Activated CD8-positive, alpha-beta T cell treated with anti-CD3 and anti-CD28 coated beads, Interleukin-2, amount 10 ng/mL, durations not matched to agents 7 days and 5 days (primary cell): ENCODE measurements around the gene SLC22A24. TPM values are rescaled to one million over a fixed set of nuclear protein-coding genes. Genes with fewer than 3 reads are reported as not detected.
"Not testable (repeated sequence)": the region's sequence is repeated elsewhere in the genome, so short reads cannot be mapped to it uniquely, and the experiment has no call there.

Experiments
- ATAC-seq: fragments of 150-1000 bp; cut with Tn5 transposase; one replicate; pipeline ENCODE4 v1.10.0; 2021; ENCODE audit warnings: moderate library complexity
- CTCF ChIA-PET: fragments of 350-600 bp; sonication (Branson Sonifier 250); formaldehyde crosslinking; loops from one replicate; lab custom pipeline; 2021; ENCODE audit warnings: antibody characterized with exemption; lab: Charles Lee
- POLR2A ChIA-PET: fragments of 350-600 bp; sonication (Branson Sonifier 250); formaldehyde crosslinking; loops from one replicate; lab custom pipeline; 2021; ENCODE audit warnings: antibody characterized with exemption; lab: Charles Lee
- DNase-seq: peaks from one replicate; pipeline ENCODE4 v3.0.0-alpha.2; 2020
- H3K27ac Mint-ChIP-seq: one replicate; pipeline ENCODE4 v1.8.0; 2021; ENCODE audit warnings: mild to moderate bottlenecking, mixed read lengths
- H3K27me3 Mint-ChIP-seq: one replicate; pipeline ENCODE4 v1.8.0; 2021; ENCODE audit warnings: low read depth, mixed read lengths
- H3K36me3 Mint-ChIP-seq: one replicate; pipeline ENCODE4 v1.8.0; 2021; ENCODE audit warnings: low read depth, mixed read lengths
- H3K4me1 Mint-ChIP-seq: one replicate; pipeline ENCODE4 v1.8.0; 2021; ENCODE audit warnings: low read depth, mixed read lengths
- H3K4me3 Mint-ChIP-seq: one replicate; pipeline ENCODE4 v1.8.0; 2021; ENCODE audit warnings: mild to moderate bottlenecking, mixed read lengths
- H3K9me3 Mint-ChIP-seq: one replicate; pipeline ENCODE4 v1.8.0; 2022; ENCODE audit warnings: mixed read lengths; ENCODE audit not compliant: insufficient read depth
- total RNA-seq, 2 experiments: library from RNA; stranded (reverse); gene quantifications; one replicate each; pipeline ENCODE4 v1.2.3, GENCODE V29; 2021

The SLC22A24 gene
- total RNA-seq = not detected

- ChIA-PET CTCF (no interaction called here), POLR2A (no interaction called here)
- DNase-seq (no peak), ATAC-seq (no peak)
- peaks cover 13% of the 10 kb centered on the region for H3K27me3 Mint-ChIP-seq
- H3K27ac Mint-ChIP-seq = no peak within 1 kb of the TSS
- H3K4me3 Mint-ChIP-seq = no peak within 1 kb of the TSS
- no peaks in the 10 kb centered on the region for H3K4me1 Mint-ChIP-seq
- no peaks in the 10 kb centered on the region for H3K36me3 Mint-ChIP-seq
- H3K9me3 Mint-ChIP-seq = no peaks in the 10 kb centered on the region
These were observed at the start of gene SLC22A24 for GRCh38 chr11:63144121-63144520. TSS of gene SLC22A24 (minus strand) at chr11:63144221. CDS start at chr11:63143779, 442 bp downstream.

GRCh38 chr11:63180536-63180935 is 36.5 kb upstream of the SLC22A24 start:
- POLR2A ChIA-PET = no interaction called here
- H3K4me1 Mint-ChIP-seq = no peaks in the 10 kb centered on the region
- peaks cover 16% of the 10 kb centered on the region for H3K27me3 Mint-ChIP-seq
- ATAC-seq (no peak), DNase-seq (no peak)
- no peak overlapping the region for H3K27ac Mint-ChIP-seq
- H3K36me3 Mint-ChIP-seq = no peaks in the 10 kb centered on the region
- H3K4me3 Mint-ChIP-seq = no peak overlapping the region
- CTCF ChIA-PET = no interaction called here
- peaks cover 4% of the 10 kb centered on the region for H3K9me3 Mint-ChIP-seq

DNA sequence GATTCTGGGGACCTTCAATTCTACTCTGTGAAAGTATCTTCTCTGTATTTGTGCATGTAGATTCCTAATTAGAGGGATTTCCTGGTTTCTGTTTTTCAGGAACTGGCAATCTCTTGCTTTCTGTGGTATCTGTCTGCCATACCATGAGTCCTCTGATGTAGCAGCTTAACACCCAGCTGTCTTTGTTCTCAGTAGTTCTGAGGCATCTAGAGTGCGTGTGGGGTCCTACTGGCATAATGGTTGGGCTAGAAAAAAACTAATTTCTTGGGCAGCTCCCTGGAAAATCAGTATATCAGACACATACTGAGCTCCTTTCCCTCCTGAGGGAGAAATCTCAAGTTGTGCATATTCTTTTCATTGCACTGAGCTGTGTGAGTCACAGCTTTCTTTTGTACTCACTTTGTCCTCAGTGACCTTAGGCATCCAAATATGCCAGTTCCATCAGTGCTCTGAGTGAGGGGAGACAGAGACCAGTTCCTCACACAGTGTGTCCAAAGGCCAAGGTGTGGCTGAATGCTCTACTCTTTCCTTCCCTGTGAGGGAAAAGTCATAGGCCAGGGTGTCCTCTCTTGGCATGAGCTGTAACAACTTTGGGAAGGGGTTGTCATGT is 35.5 kb upstream of the SLC22A24 start:
- Mint-ChIP-seq H3K4me3 (no peak overlapping the region), H3K4me1 (no peaks in the 10 kb centered on the region), H3K9me3 (peaks cover 4% of the 10 kb centered on the region), H3K27ac (no peak overlapping the region), H3K27me3 (peaks cover 16% of the 10 kb centered on the region), H3K36me3 (no peaks in the 10 kb centered on the region)
- DNase-seq (no peak), ATAC-seq (no peak)
- ChIA-PET CTCF (no interaction called here), POLR2A (no interaction called here)

GRCh38 chr11:63177872-63178271 is 33.9 kb upstream of the SLC22A24 start:
- ChIA-PET POLR2A (no interaction called here), CTCF (no interaction called here)
- ATAC-seq (no peak), DNase-seq (no peak)
- H3K27ac Mint-ChIP-seq = no peak overlapping the region
- no peak overlapping the region for H3K4me3 Mint-ChIP-seq
- no peaks in the 10 kb centered on the region for H3K4me1 Mint-ChIP-seq
- peaks cover 4% of the 10 kb centered on the region for H3K9me3 Mint-ChIP-seq
- no peaks in the 10 kb centered on the region for H3K36me3 Mint-ChIP-seq
- peaks cover 16% of the 10 kb centered on the region for H3K27me3 Mint-ChIP-seq

DNA sequence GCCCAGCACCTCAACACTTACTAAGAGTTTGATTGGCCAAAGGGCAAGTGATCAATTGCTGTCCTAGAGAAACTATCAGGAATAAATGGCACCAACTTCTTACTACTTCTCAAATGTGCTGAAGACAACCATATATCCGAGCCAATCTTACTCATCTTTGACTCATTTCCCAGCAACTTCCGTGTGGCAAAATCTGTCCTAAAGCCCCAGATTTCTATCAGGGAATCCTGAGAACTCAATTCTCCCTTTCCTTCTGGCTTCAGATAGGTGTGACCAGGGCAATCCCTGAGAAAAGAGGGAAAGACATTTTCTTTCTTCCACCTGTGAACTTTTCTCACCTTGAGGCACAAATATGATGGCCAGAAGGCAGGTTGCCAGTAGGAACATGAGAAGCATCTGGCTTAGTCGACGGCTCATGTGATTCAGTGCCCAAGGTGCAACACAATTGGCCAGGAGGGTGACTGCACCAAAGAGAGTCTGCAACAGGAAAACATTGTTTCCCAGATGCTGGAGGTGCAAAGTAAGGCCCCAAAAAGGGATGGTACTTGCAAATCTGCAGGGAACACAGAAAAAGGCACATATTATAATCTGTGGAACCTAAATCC is 21.8 kb upstream of the SLC22A24 start:
- no peaks in the 10 kb centered on the region for H3K9me3 Mint-ChIP-seq
- no peak overlapping the region for H3K27ac Mint-ChIP-seq
- ATAC-seq (no peak), DNase-seq (no peak)
- H3K4me3 Mint-ChIP-seq = no peak overlapping the region
- no peaks in the 10 kb centered on the region for H3K36me3 Mint-ChIP-seq
- H3K27me3 Mint-ChIP-seq = peaks cover 35% of the 10 kb centered on the region
- ChIA-PET POLR2A (no interaction called here), CTCF (no interaction called here)
- H3K4me1 Mint-ChIP-seq = no peaks in the 10 kb centered on the region

DNA sequence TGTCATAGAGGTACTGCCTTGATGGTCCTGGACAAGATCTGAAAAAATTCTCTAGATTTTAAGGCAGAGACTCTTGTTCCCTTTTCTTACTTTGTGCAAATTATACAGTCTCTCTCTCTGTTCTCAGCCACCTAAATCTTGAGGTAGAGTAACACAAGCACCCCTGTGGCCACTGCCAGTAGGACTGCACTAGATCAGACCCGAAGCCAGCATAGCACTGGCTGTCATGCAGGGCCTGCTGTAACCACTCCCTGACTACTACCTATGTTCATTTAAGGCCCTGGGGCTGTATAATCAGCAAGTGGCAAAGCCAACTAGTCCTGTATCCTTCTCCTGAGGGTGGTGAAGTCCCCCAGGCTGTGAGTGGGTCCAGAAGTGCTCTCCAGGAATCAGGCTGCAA is 11.8 kb upstream of the SLC22A24 start:
- H3K4me1 Mint-ChIP-seq = no peaks in the 10 kb centered on the region
- CTCF ChIA-PET = no interaction called here
- no peaks in the 10 kb centered on the region for H3K9me3 Mint-ChIP-seq
- POLR2A ChIA-PET = no interaction called here
- no peak for DNase-seq
- H3K4me3 Mint-ChIP-seq = no peak overlapping the region
- ATAC-seq = no peak
- H3K27me3 Mint-ChIP-seq = peaks cover 20% of the 10 kb centered on the region
- no peak overlapping the region for H3K27ac Mint-ChIP-seq
- no peaks in the 10 kb centered on the region for H3K36me3 Mint-ChIP-seq

DNA sequence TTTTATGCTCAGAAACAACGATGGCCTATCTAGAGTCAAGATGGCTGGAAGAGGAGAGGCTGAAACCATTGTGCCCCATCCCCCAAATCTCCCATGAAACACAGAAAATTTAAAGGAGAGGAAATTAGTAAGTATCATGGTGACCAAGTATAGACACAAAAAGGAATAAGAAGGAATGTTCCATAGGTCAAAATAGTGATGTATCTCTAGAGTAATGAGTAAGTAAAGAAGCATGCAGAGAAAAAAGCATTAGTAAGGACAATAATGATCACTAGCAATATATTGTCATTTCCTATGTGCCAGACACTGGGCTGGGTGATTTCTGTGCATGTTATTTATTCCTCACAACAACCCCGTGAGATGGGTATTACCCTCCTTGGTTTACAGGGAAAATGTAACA is 2.6 kb upstream of the SLC22A24 start:
- Mint-ChIP-seq H3K4me1 (no peaks in the 10 kb centered on the region), H3K27ac (no peak overlapping the region), H3K27me3 (peaks cover 11% of the 10 kb centered on the region), H3K4me3 (no peak overlapping the region), H3K36me3 (no peaks in the 10 kb centered on the region), H3K9me3 (no peaks in the 10 kb centered on the region)
- ChIA-PET POLR2A (no interaction called here), CTCF (no interaction called here)
- no peak for ATAC-seq
- DNase-seq = no peak

DNA sequence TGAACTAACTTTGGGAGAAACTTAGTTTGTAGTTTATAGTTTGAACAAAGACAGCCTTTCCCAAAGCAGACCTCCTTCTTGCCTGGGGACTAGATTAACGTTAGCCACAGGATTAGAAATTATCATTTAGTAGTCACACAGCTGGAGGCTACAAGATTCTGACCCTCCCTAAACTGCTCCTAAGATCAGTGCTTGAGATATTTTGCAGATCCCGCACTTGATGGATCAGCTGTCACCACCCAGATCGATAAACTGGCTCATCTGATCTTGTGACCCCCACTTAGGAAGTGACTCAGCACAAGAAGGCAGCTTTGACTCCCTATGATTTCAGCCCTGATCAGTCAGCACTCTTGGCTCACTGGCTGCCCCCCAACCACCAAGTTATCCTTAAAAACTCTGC is 1.6 kb downstream of the SLC22A24 start:
- H3K27ac Mint-ChIP-seq = no peak overlapping the region
- CTCF ChIA-PET = no interaction called here
- DNase-seq (no peak), ATAC-seq (no peak)
- no peak overlapping the region for H3K4me3 Mint-ChIP-seq
- POLR2A ChIA-PET = no interaction called here
- H3K27me3 Mint-ChIP-seq = peaks cover 16% of the 10 kb centered on the region
- no peaks in the 10 kb centered on the region for H3K9me3 Mint-ChIP-seq
- H3K4me1 Mint-ChIP-seq = no peaks in the 10 kb centered on the region
- no peaks in the 10 kb centered on the region for H3K36me3 Mint-ChIP-seq

- CTCF ChIA-PET = interaction anchor here (0.6 kb wide), 1 partner anchor 32 kb away, joined by 3 read pairs; no protein-coding TSS in a partner anchor
- POLR2A ChIA-PET = no interaction called here
- ATAC-seq = no peak
- Mint-ChIP-seq H3K4me1 (no peaks in the 10 kb centered on the region), H3K9me3 (no peaks in the 10 kb centered on the region), H3K27me3 (peaks cover 22% of the 10 kb centered on the region), H3K4me3 (no peak overlapping the region), H3K27ac (no peak overlapping the region), H3K36me3 (no peaks in the 10 kb centered on the region)
- DNase-seq = no peak
These were observed 10.8 kb downstream of the SLC22A24 start for GRCh38 chr11:63132985-63133775.

DNA sequence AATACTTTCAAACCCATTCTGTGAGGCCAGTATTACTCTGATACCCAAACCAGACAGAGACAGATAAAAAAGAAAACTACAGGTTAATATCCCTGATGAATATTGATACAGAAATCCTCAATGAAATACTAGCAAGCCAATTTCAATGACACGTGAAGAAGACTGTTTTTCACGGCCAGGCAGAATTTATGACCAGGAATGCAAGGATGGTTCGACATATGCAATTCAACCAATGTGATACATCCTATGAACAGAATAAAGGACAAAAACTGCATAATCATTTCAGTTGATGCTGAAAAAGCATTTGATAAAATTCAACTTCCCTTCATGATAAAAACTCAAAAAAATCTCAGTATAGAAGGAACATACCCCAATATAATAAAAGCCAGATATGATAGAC is 44.5 kb downstream of the SLC22A24 start:
- ChIA-PET POLR2A (no interaction called here), CTCF (no interaction called here)
- ATAC-seq (no peak), DNase-seq (no peak)
- Mint-ChIP-seq H3K4me1 (no peaks in the 10 kb centered on the region), H3K27ac (no peak overlapping the region), H3K36me3 (no peaks in the 10 kb centered on the region), H3K4me3 (no peak overlapping the region), H3K9me3 (peaks cover 14% of the 10 kb centered on the region), H3K27me3 (peaks cover 6% of the 10 kb centered on the region)

GRCh38 chr11:63080682-63081081 is 63.3 kb downstream of the SLC22A24 start:
- Mint-ChIP-seq H3K27me3 (peaks cover 11% of the 10 kb centered on the region), H3K9me3 (no peaks in the 10 kb centered on the region), H3K27ac (no peak overlapping the region), H3K4me1 (no peaks in the 10 kb centered on the region), H3K4me3 (no peak overlapping the region), H3K36me3 (no peaks in the 10 kb centered on the region)
- ATAC-seq (no peak), DNase-seq (no peak)
- ChIA-PET CTCF (no interaction called here), POLR2A (interaction anchor here (0.6 kb wide), 1 partner anchor 748 kb away, joined by 3 read pairs; no protein-coding TSS in a partner anchor)

DNA sequence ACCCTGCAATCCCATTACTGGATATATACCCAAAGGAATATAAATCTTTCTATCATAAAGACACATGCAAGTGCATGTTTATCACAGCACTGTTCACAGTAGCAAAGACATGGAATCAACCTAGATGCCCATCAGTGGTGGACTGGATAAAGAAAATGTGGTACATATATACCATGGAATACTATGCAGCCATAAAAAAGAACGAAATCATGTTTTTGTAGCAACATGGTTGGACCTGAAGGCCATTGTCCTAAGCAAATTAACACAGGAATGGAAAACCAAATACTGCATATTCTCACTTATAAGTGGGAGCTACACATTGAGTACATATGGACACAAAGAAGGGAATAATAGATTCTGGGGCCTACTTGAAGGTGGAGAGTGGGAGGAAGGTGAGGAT is 97.8 kb downstream of the SLC22A24 start:
- H3K4me3 Mint-ChIP-seq, ATAC-seq, H3K9me3 Mint-ChIP-seq, H3K36me3 Mint-ChIP-seq, POLR2A ChIA-PET, H3K4me1 Mint-ChIP-seq, DNase-seq, H3K27ac Mint-ChIP-seq: not testable (repeated sequence)
- H3K27me3 Mint-ChIP-seq = peaks cover 13% of the 10 kb centered on the region
- CTCF ChIA-PET = interaction anchor here (1.5 kb wide), 1 partner anchor 11 kb away, joined by 3 read pairs; no protein-coding TSS in a partner anchor
